HG02870 (cell line): ENCODE measurements around the gene ATP4A.

Experiments used
- ATAC-seq: cut with Tn5 transposase; IDR thresholded peaks from one replicate; pipeline ENCODE4 v1.9.1; 2021; ENCODE audit warnings: mild to moderate bottlenecking, moderate library complexity; ENCODE audit not compliant: unreplicated experiment

The ATP4A gene

GRCh38 chr19:35566738-35567137, 3.3 kb upstream of the ATP4A start:
- ATAC-seq, result no peak

- ATAC-seq, result no peak
Observed at GRCh38 chr19:35565016-35565856, 1.8 kb upstream of the ATP4A start.

- no peak for ATAC-seq
Observed at GRCh38 chr19:35562776-35563175, 682 bp downstream of the ATP4A start.

GRCh38 chr19:35562336-35562735, 1.1 kb downstream of the ATP4A start:
- ATAC-seq, result no peak

- ATAC-seq, result no peak
Observed at GRCh38 chr19:35561436-35561835, 2.0 kb downstream of the ATP4A start.

- no peak for ATAC-seq
Observed at GRCh38 chr19:35560677-35561076, 2.8 kb downstream of the ATP4A start.

- ATAC-seq, result no peak
Observed at GRCh38 chr19:35560271-35560670, 3.2 kb downstream of the ATP4A start.

- no peak for ATAC-seq
Observed at GRCh38 chr19:35559781-35560180, 3.7 kb downstream of the ATP4A start.

- no peak for ATAC-seq
Observed at GRCh38 chr19:35559281-35559659, 4.2 kb downstream of the ATP4A start.

GRCh38 chr19:35558400-35559280, 4.8 kb downstream of the ATP4A start:
- ATAC-seq, result no peak

- ATAC-seq, result no peak
Observed at GRCh38 chr19:35557539-35558399, 5.7 kb downstream of the ATP4A start.

GRCh38 chr19:35556846-35557538, 6.5 kb downstream of the ATP4A start:
- ATAC-seq, result no peak

GRCh38 chr19:35556025-35556590, 7.3 kb downstream of the ATP4A start:
- ATAC-seq, result no peak

- ATAC-seq, result no peak
Observed at GRCh38 chr19:35555301-35556005, 8.0 kb downstream of the ATP4A start.

- ATAC-seq, result no peak
Observed at GRCh38 chr19:35554076-35554475, 9.4 kb downstream of the ATP4A start.

GRCh38 chr19:35553385-35554000, 10.0 kb downstream of the ATP4A start:
- ATAC-seq, result no peak

- ATAC-seq, result no peak
Observed at GRCh38 chr19:35552534-35553384, 10.7 kb downstream of the ATP4A start.
